H9 (cell line): ENCODE data around the gene SETBP1. TPM values are rescaled to one million over a fixed set of nuclear protein-coding genes. Genes with fewer than 3 reads are reported as not detected.

ENCODE experiments used
- DNase-seq: peaks from one replicate; pipeline ENCODE4 v3.0.0-alpha.2; 2017
- H2AFZ ChIP-seq: one replicate; pipeline ENCODE4 v1.6.1; 2013; ENCODE audit warnings: mild to moderate bottlenecking, low read length, control low read depth, moderate library complexity
- H2AK5ac ChIP-seq: 2 replicates; pipeline ENCODE4 v1.6.1; 2013; ENCODE audit warnings: low read length, control low read depth, mixed read lengths; ENCODE audit not compliant: insufficient read length
- H2BK120ac ChIP-seq: one replicate; pipeline ENCODE4 v1.6.1; 2013; ENCODE audit warnings: low read depth, mild to moderate bottlenecking, low read length, control low read depth, inconsistent platforms; ENCODE audit not compliant: poor library complexity, severe bottlenecking
- H2BK12ac ChIP-seq: 2 replicates; pipeline ENCODE4 v1.6.1; 2013; ENCODE audit warnings: low read length, control low read depth, mixed read lengths, low read depth; ENCODE audit not compliant: insufficient read length
- H2BK15ac ChIP-seq: 2 replicates; pipeline ENCODE4 v1.6.1; 2013; ENCODE audit warnings: low read depth, low read length, control low read depth
- H2BK20ac ChIP-seq: one replicate; pipeline ENCODE4 v1.6.1; 2013; ENCODE audit warnings: low read depth, mild to moderate bottlenecking, low read length, control low read depth, inconsistent platforms; ENCODE audit not compliant: poor library complexity, severe bottlenecking
- H2BK5ac ChIP-seq: 2 replicates; pipeline ENCODE4 v1.6.1; 2013; ENCODE audit warnings: low read length, control low read depth, mixed read lengths; ENCODE audit not compliant: insufficient read length
- H3K14ac ChIP-seq: 2 replicates; pipeline ENCODE4 v1.6.1; 2013; ENCODE audit warnings: low read length, control low read depth; ENCODE audit not compliant: insufficient read depth
- H3K18ac ChIP-seq: 2 replicates; pipeline ENCODE4 v1.6.1; 2013; ENCODE audit warnings: low read depth, mild to moderate bottlenecking, mixed read lengths, low read length, control low read depth; ENCODE audit not compliant: insufficient read length
- H3K23ac ChIP-seq: 2 replicates; pipeline ENCODE4 v1.6.1; 2013; ENCODE audit warnings: low read length, control low read depth, mixed read lengths, low read depth; ENCODE audit not compliant: insufficient read length
- H3K23me2 ChIP-seq: 2 replicates; pipeline ENCODE4 v1.6.1; 2013; ENCODE audit warnings: low read depth, mild to moderate bottlenecking, mixed read lengths, low read length, control low read depth; ENCODE audit not compliant: insufficient read length, poor library complexity, severe bottlenecking
- H3K27ac ChIP-seq: 2 replicates; pipeline ENCODE4 v1.5.1; 2013; ENCODE audit warnings: low read length, control low read depth, mixed read lengths, low read depth; ENCODE audit not compliant: insufficient read length
- H3K27me3 ChIP-seq: 2 replicates; pipeline ENCODE4 v1.6.1; 2013; ENCODE audit warnings: low read length, control low read depth, inconsistent platforms; ENCODE audit not compliant: insufficient read depth
- H3K4ac ChIP-seq: 2 replicates; pipeline ENCODE4 v1.6.1; 2013; ENCODE audit warnings: low read depth, mild to moderate bottlenecking, control low read depth, inconsistent platforms, low read length, moderate library complexity
- H3K4me1 ChIP-seq: 2 replicates; pipeline ENCODE4 v1.6.1; 2013; ENCODE audit warnings: low read length, control low read depth, inconsistent platforms; ENCODE audit not compliant: insufficient read depth
- H3K4me2 ChIP-seq: 2 replicates; pipeline ENCODE4 v1.6.1; 2013; ENCODE audit warnings: low read length, control low read depth, mixed read lengths; ENCODE audit not compliant: insufficient read length, insufficient read depth
- H3K56ac ChIP-seq: 2 replicates; pipeline ENCODE4 v1.6.1; 2013; ENCODE audit warnings: low read depth, mild to moderate bottlenecking, mixed read lengths, low read length, control low read depth; ENCODE audit not compliant: insufficient read length
- H3K79me1 ChIP-seq: 2 replicates; pipeline ENCODE4 v1.6.1; 2013; ENCODE audit warnings: low read depth, mild to moderate bottlenecking, moderate library complexity, low read length, control low read depth, inconsistent platforms; ENCODE audit not compliant: insufficient read depth, poor library complexity, severe bottlenecking
- H3K79me2 ChIP-seq: 2 replicates; pipeline ENCODE4 v1.6.1; 2013; ENCODE audit warnings: low read length, control low read depth, inconsistent platforms; ENCODE audit not compliant: insufficient read depth
- H3K9ac ChIP-seq: 2 replicates; pipeline ENCODE4 v1.6.1; 2013; ENCODE audit warnings: low read length, control low read depth, mixed read lengths; ENCODE audit not compliant: insufficient read length; ENCODE audit errors: extremely low read depth
- H3K9me3 ChIP-seq: one replicate; pipeline ENCODE4 v1.6.1; 2013; ENCODE audit warnings: low read depth, low read length, inconsistent platforms; ENCODE audit not compliant: control insufficient read depth
- H3T11ph ChIP-seq: one replicate; pipeline ENCODE4 v1.6.1; 2013; ENCODE audit warnings: mild to moderate bottlenecking, low read length, control low read depth, inconsistent platforms
- H4K20me1 ChIP-seq: one replicate; pipeline ENCODE4 v1.6.1; 2013; ENCODE audit not compliant: control insufficient read depth, insufficient read length, insufficient read depth
- H4K5ac ChIP-seq: 2 replicates; pipeline ENCODE4 v1.6.1; 2013; ENCODE audit warnings: low read depth, mild to moderate bottlenecking, mixed read lengths, low read length, control low read depth; ENCODE audit not compliant: insufficient read length
- H4K8ac ChIP-seq: replicated peaks from 2 replicates; pipeline ENCODE4 v1.6.1; 2013; ENCODE audit warnings: low read length, control low read depth, mixed read lengths, low read depth; ENCODE audit not compliant: insufficient read length
- H4K91ac ChIP-seq: 2 replicates; pipeline ENCODE4 v1.6.1; 2013; ENCODE audit warnings: low read depth, mild to moderate bottlenecking, moderate library complexity, mixed read lengths, low read length, control low read depth; ENCODE audit not compliant: insufficient read length
- H3K27ac Mint-ChIP-seq, 3 experiments: 2 replicates in 2 of 3; 3 replicates in 1 of 3; pipeline ENCODE4 v1.8.0; 2020 to 2021; ENCODE audit warnings: mixed read lengths in 3 of 3, mild to moderate bottlenecking in 1 of 3, moderate library complexity in 1 of 3
- H3K27me3 Mint-ChIP-seq: 2 replicates; pipeline ENCODE4 v1.8.0; 2021; ENCODE audit warnings: low read depth, mild to moderate bottlenecking, moderate library complexity, mixed read lengths
- H3K36me3 Mint-ChIP-seq, 3 experiments: 2 replicates in 2 of 3; 3 replicates in 1 of 3; pipeline ENCODE4 v1.8.0; 2020 to 2021; ENCODE audit warnings: low read depth in 3 of 3, mixed read lengths in 3 of 3; ENCODE audit not compliant: insufficient read depth in 1 of 3
- H3K4me1 Mint-ChIP-seq, 2 experiments: 2 replicates each; pipeline ENCODE4 v1.8.0; 2020; ENCODE audit warnings: mixed read lengths in 2 of 2
- H3K4me3 Mint-ChIP-seq, 2 experiments: 2 replicates in 1 of 2; 3 replicates in 1 of 2; pipeline ENCODE4 v1.8.0; 2020 to 2021; ENCODE audit warnings: mild to moderate bottlenecking in 2 of 2, mixed read lengths in 2 of 2, moderate library complexity in 1 of 2
- H3K9me3 Mint-ChIP-seq, 2 experiments: 2 replicates in 1 of 2; 3 replicates in 1 of 2; pipeline ENCODE4 v1.8.0; 2020; ENCODE audit warnings: mild to moderate bottlenecking in 2 of 2, mixed read lengths in 2 of 2, moderate library complexity in 1 of 2
- WGBS: extraction: QIAGEN DNeasy Blood & Tissue Kit; methylation state at CpG from one replicate; pipeline ENCODE4 v1.1.7; 2013; ENCODE audit warnings: missing lambda C conversion rate, low lambda C conversion rate, mixed read lengths; ENCODE audit not compliant: insufficient read length; ENCODE audit errors: extremely low coverage; 5-methylcytosine and 5-hydroxymethylcytosine counted together
- total RNA-seq: library from RNA; stranded (reverse); gene quantifications from 2 replicates; pipeline ENCODE4 v1.2.1, GENCODE V29; 2021
- TF ChIP-seq, protein P1 (sequence below): fragments of 200-600 bp; sonication (generic); conservative IDR thresholded peaks from 3 replicates; pipeline ENCODE4 v1.8.0; 2021; ENCODE audit warnings: antibody characterized with exemption, mild to moderate bottlenecking

The SETBP1 gene
- total RNA-seq, 1 experiment from 2014 or later, result 4.6 TPM

DNA sequence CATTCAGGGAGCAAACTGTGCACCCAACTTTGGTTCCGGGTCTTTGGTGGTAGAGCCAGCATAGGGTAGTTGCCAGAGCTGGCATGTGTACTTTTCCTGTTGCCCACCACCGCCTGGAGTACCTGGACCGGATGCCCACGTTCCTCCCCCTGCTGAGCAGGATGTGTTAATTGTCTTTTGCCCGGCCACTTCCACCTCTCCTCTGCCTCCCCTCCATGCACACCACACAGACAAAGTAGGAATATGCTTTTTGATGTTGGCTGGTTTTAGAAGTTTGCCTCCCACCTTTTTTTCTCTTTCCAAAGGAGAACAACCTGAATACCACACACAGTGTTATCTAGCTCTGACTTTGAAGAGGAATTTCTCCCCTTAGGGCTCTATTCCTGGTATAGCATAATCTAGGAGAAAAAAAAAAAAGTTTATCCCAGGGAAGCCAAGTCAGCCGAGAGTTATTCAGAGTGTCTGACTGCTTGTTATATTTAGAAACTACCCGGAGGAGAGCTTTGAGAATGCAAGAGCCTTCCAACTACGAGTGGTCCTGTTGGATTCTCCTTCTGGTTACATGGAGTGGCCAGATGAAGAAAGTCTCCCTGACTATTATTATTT, 111.9 kb downstream of the SETBP1 start:
- Histone ChIP-seq H2AK5ac (no peak overlapping the region), H4K91ac (no peak overlapping the region), H2BK120ac (no peak overlapping the region), H3T11ph (no peak overlapping the region), H3K27me3 (no peaks in the 10 kb centered on the region), H3K79me2 (no peaks in the 10 kb centered on the region), H3K23me2 (no peaks in the 10 kb centered on the region), H2BK12ac (no peak overlapping the region), H3K9ac (no peak overlapping the region), H2BK5ac (no peak overlapping the region), H4K8ac (no peak overlapping the region), H4K20me1 (no peaks in the 10 kb centered on the region), H3K18ac (no peak overlapping the region), H3K27ac (no peak overlapping the region), H3K14ac (no peak overlapping the region), H3K23ac (no peak overlapping the region), H3K4me2 (no peak overlapping the region), H3K4ac (no peak overlapping the region), H3K79me1 (no peaks in the 10 kb centered on the region), H3K4me1 (no peaks in the 10 kb centered on the region; the same call in 1 of the 2 replicates), H2BK15ac (no peak overlapping the region), H4K5ac (no peak overlapping the region), H2BK20ac (no peak overlapping the region), H3K56ac (no peak overlapping the region), H2AFZ (no peak overlapping the region), H3K9me3 (no peaks in the 10 kb centered on the region)
- TF ChIP-seq, protein P1, sequence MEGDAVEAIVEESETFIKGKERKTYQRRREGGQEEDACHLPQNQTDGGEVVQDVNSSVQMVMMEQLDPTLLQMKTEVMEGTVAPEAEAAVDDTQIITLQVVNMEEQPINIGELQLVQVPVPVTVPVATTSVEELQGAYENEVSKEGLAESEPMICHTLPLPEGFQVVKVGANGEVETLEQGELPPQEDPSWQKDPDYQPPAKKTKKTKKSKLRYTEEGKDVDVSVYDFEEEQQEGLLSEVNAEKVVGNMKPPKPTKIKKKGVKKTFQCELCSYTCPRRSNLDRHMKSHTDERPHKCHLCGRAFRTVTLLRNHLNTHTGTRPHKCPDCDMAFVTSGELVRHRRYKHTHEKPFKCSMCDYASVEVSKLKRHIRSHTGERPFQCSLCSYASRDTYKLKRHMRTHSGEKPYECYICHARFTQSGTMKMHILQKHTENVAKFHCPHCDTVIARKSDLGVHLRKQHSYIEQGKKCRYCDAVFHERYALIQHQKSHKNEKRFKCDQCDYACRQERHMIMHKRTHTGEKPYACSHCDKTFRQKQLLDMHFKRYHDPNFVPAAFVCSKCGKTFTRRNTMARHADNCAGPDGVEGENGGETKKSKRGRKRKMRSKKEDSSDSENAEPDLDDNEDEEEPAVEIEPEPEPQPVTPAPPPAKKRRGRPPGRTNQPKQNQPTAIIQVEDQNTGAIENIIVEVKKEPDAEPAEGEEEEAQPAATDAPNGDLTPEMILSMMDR, result no peak
- Mint-ChIP-seq H3K4me3 (no peak overlapping the region), H3K27me3 (no peaks in the 10 kb centered on the region; the same call in 1 of the 2 replicates), H3K9me3 (no peaks in the 10 kb centered on the region), H3K4me1 (peaks cover 4 to 10% of the 10 kb centered on the region in 2 experiments), H3K27ac (no peak overlapping the region), H3K36me3 (no peaks in the 10 kb centered on the region)
- no peak for DNase-seq
- WGBS, result no CpG with 5 or more reads among the region's 8 CpGs
